Endothelial cell of umbilical vein (primary cell): ENCODE results near the gene FOXA1.
A peak's percentile ranks its signal among the peaks of the same experiment; 100 is the strongest.

Experiments
- CTCF ChIP-seq, 2 donors: IDR thresholded peaks; 1 replicate in 1 of 2; 2 replicates in 1 of 2; pipeline ENCODE4 v1.5.1; 2011; ENCODE audit warnings: low read length in 2 of 2, mild to moderate bottlenecking in 2 of 2, moderate library complexity in 2 of 2, control low read depth in 1 of 2, inconsistent platforms in 1 of 2, low read depth in 1 of 2; ENCODE audit not compliant: insufficient read depth in 1 of 2; ENCODE audit errors: extremely low read depth in 1 of 2
- EZH2 ChIP-seq: IDR thresholded peaks from 2 replicates; pipeline ENCODE4 v1.6.1; 2012; ENCODE audit warnings: borderline replicate concordance, low read depth, mild to moderate bottlenecking, moderate library complexity, low read length, inconsistent platforms; ENCODE audit not compliant: severe bottlenecking
- POLR2A ChIP-seq: IDR thresholded peaks from 2 replicates; pipeline ENCODE4 v1.6.1; 2012; ENCODE audit warnings: low read depth, mild to moderate bottlenecking, control low read depth, low read length

DNA sequence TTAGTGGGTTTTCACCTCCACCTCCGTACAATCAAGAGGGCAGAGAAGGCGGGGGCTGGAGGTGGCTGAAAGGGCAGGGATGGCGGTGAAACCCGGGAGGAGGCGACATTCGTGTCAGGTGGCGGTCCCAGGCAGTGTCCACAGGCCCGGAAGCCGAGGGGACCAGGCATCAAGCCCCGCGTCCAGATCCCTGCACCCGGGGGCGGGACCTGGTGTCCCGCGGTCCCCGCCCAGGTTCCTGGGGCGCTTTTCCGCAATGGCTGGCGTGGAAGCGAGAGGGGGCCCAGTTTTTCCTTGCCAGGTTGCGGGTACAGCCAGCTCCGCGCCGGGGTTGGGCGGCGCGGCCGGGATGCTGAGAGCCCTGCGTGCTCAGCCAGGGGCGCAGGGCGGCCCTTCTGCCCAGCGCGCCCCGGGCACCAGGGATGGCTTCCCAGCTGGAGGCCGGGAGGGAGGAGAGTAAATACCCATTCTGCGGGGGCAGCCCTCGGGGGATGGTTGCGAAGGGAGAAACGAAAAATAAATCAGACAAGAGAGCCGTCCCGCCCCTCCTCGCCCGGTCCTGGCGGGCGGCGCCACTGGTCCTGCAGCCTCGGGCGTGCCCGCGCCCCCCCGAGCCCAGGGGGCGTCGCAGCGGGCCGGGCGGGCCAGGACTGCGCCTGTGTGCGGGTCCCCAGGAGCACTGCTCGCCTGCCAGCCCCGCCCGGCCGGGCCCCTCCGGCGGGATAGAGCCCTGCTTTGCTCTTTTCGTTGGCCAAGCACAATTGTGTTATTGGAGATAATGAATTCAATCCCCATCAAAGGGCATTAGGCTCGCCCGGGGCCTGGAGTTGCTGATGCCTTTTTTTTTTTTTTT lies 11.5 kb downstream of the FOXA1 start:
- TF ChIP-seq CTCF (IDR thresholded peaks at IDR 0.05; ENCODE audit: extremely low read depth in 1 of 2, insufficient read depth in 1 of 2, low read depth in 1 of 2, low read length in 2 of 2) = no peak
- no peak for TF ChIP-seq POLR2A
- peak; percentile 94 for TF ChIP-seq EZH2
